Smooth muscle cell (in vitro differentiated cells): Measurements from ENCODE around the gene ACTR3. TPM values are rescaled to one million over a fixed set of nuclear protein-coding genes. Genes with fewer than 3 reads are reported as not detected.

Source experiments
- DNase-seq: peaks from one replicate; lab custom pipeline; 2025; ENCODE audit not compliant: unreplicated experiment; lab: John Stamatoyannopoulos, UW
- H2AFZ ChIP-seq: fragments of 200-600 bp; sonication (generic); 2 replicates; pipeline ENCODE4 v1.6.0; 2016; ENCODE audit warnings: antibody characterized with exemption, low read depth, mild to moderate bottlenecking
- H3F3A ChIP-seq: fragments of 200-600 bp; sonication (generic); 2 replicates; pipeline ENCODE4 v1.6.0; 2017; ENCODE audit warnings: antibody characterized with exemption, low read depth
- H3K27ac ChIP-seq: fragments of 200-600 bp; sonication (generic); 2 replicates; pipeline ENCODE4 v1.5.1; 2016; ENCODE audit warnings: low read depth, mild to moderate bottlenecking
- H3K27me3 ChIP-seq: fragments of 200-600 bp; sonication (generic); 2 replicates; pipeline ENCODE4 v1.6.1; 2016; ENCODE audit warnings: low read depth, mild to moderate bottlenecking
- H3K36me3 ChIP-seq: fragments of 200-600 bp; sonication (generic); 2 replicates; pipeline ENCODE4 v1.5.1; 2016; ENCODE audit warnings: low read depth
- H3K4me1 ChIP-seq: fragments of 200-600 bp; sonication (generic); 2 replicates; pipeline ENCODE4 v1.5.1; 2016; ENCODE audit warnings: low read depth
- H3K4me2 ChIP-seq: fragments of 200-600 bp; sonication (generic); 2 replicates; pipeline ENCODE4 v1.6.0; 2016; ENCODE audit warnings: mild to moderate bottlenecking
- H3K4me3 ChIP-seq: fragments of 200-600 bp; sonication (generic); 2 replicates; pipeline ENCODE4 v1.5.1; 2016; ENCODE audit warnings: mild to moderate bottlenecking
- H3K79me2 ChIP-seq: fragments of 200-600 bp; sonication (generic); 2 replicates; pipeline ENCODE4 v1.6.0; 2016; ENCODE audit warnings: low read depth, mild to moderate bottlenecking
- H3K9ac ChIP-seq: fragments of 200-600 bp; sonication (generic); 2 replicates; pipeline ENCODE4 v1.6.0; 2016; ENCODE audit warnings: low read depth
- H3K9me3 ChIP-seq: fragments of 200-600 bp; sonication (generic); replicated peaks from 2 replicates; pipeline ENCODE4 v1.5.1; 2016; ENCODE audit warnings: low read depth
- H4K20me1 ChIP-seq: fragments of 200-600 bp; sonication (generic); 2 replicates; pipeline ENCODE4 v1.6.0; 2016; ENCODE audit warnings: low read depth
- CTCF ChIP-seq: fragments of 200-600 bp; sonication (generic); IDR thresholded peaks from 2 replicates; pipeline ENCODE4 v1.5.1; 2017; ENCODE audit warnings: borderline replicate concordance, mild to moderate bottlenecking, antibody characterized with exemption; ENCODE audit not compliant: insufficient read depth, poor library complexity, severe bottlenecking
- WGBS: methylation state at CpG from one replicate; pipeline ENCODE4 v1.1.7; 2016; ENCODE audit warnings: low lambda C conversion rate; 5-methylcytosine and 5-hydroxymethylcytosine counted together
- polyA plus RNA-seq: library from polyadenylated mRNA; unstranded; fragments of >200 nt; fragmentation: Nextera tagmentation; extraction: Ambion mirVana; gene quantifications from 2 replicates; pipeline ENCODE4 v1.2.1, GENCODE V29; 2016
- total RNA-seq: library from RNA; depleted of rRNA; stranded (reverse); fragments of >200 nt; gene quantifications from 2 replicates; pipeline ENCODE4 v1.2.3, GENCODE V29; 2014

Gene ACTR3
- total and polyA plus RNA-seq, 2 experiments from 2014 or later, result 173 to 263 TPM

DNA sequence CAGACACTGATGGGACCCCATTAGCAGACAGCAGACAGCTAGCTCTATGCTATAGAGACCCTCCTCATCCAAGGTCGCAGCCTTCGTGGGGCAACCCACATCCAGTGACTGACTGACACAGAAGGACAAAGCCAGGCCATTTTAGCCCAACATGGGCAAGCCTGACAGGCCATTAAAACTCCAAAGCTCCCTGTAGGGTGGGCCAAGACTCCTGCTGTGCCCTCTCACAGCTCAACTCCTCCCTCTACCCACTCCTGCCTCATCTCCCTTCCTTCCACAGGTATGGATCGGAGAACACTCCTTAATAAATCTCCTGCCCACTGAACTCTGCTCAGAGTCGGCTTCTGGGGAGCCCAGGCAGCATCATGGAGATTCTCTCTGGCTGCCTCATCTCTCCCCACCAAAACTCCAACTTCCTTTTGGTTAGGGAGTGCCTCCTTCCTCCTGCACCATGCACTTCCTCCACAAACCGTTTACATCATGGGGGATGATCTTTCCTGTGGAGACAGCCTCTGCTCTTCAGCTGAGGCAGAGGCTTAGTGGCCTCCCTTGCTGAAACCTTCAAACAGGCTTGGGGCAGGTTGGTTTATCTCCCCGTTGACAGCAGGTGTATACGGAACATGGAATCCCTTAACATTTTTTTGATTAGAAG lies 86.5 kb downstream of the ACTR3 start:
- H3K4me2 ChIP-seq, result no peak overlapping the region
- DNase-seq, result no peak
- no peaks in the 10 kb centered on the region for H3K9me3 ChIP-seq
- no peak for TF ChIP-seq CTCF
- no peaks in the 10 kb centered on the region for H3K4me1 ChIP-seq
- no peak overlapping the region for H3K27ac ChIP-seq
- no peak overlapping the region for H3K4me3 ChIP-seq
- 94% methylated on average over 7 of the region's 7 CpGs for WGBS
- no peaks in the 10 kb centered on the region for H4K20me1 ChIP-seq
- no peaks in the 10 kb centered on the region for H3K36me3 ChIP-seq
- H3K27me3 ChIP-seq, result no peaks in the 10 kb centered on the region
- no peak overlapping the region for H3K9ac ChIP-seq
- no peak overlapping the region for H2AFZ ChIP-seq
- H3F3A ChIP-seq, result peaks cover 7% of the 10 kb centered on the region
- H3K79me2 ChIP-seq, result no peaks in the 10 kb centered on the region

- no peak for TF ChIP-seq CTCF
- no peak for DNase-seq
- no peaks in the 10 kb centered on the region for H3K36me3 ChIP-seq
- no peak overlapping the region for H3K4me3 ChIP-seq
- no peak overlapping the region for H3K4me2 ChIP-seq
- no peaks in the 10 kb centered on the region for H3K4me1 ChIP-seq
- no peak overlapping the region for H3K9ac ChIP-seq
- WGBS, result 96% methylated on average over 8 of the region's 8 CpGs
- H3K79me2 ChIP-seq, result no peaks in the 10 kb centered on the region
- no peaks in the 10 kb centered on the region for H3K27me3 ChIP-seq
- H4K20me1 ChIP-seq, result no peaks in the 10 kb centered on the region
- no peaks in the 10 kb centered on the region for H3K9me3 ChIP-seq
- peak overlapping the region; percentile 20 for H3K27ac ChIP-seq
- H3F3A ChIP-seq, result peaks cover 7% of the 10 kb centered on the region
- no peak overlapping the region for H2AFZ ChIP-seq
Observed at GRCh38 chr2:113977060-113977659, 87.3 kb downstream of the ACTR3 start.

GRCh38 chr2:113977660-113978523 lies 88.0 kb downstream of the ACTR3 start:
- Histone ChIP-seq H4K20me1 (no peaks in the 10 kb centered on the region), H3K9me3 (no peaks in the 10 kb centered on the region), H3K4me2 (no peak overlapping the region), H3K4me1 (no peaks in the 10 kb centered on the region), H3K9ac (no peak overlapping the region), H3F3A (peaks cover 7% of the 10 kb centered on the region), H3K4me3 (no peak overlapping the region), H3K79me2 (no peaks in the 10 kb centered on the region), H3K27me3 (no peaks in the 10 kb centered on the region), H3K36me3 (no peaks in the 10 kb centered on the region), H2AFZ (no peak overlapping the region), H3K27ac (peak overlapping the region; percentile 61)
- WGBS, result 54% methylated on average over 16 of the region's 16 CpGs
- no peak for DNase-seq
- peak; percentile 35 for TF ChIP-seq CTCF
